ENCODE data around the gene CHCHD3.
A peak's percentile ranks its signal among the peaks of the same experiment; 100 is the strongest.

The CHCHD3 gene

DNA sequence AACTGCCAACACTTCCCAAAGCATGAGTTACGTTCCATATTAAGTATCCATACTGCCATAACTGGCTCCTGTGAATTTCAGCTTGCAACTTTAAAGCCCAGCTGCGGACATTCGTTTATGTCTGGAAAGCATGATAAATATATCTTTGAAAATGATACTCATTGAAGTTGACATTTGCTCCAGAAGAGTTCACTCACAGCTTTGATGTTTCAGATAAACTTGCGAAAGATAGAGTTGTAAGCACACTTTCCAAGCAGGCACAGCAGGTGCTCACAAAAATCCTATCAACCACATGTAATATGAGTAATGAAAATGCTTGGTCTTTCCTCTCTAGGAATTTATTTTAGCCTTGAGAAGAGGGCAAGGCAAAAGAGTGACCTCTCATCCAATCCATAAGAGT is 4.5 kb downstream of the CHCHD3 start:
- Mint-ChIP-seq H3K27ac (peak overlapping the region in 1 of 3 experiments; percentile 15), H3K4me1 (peaks cover 45% of the 10 kb centered on the region), H3K4me3 (peak overlapping the region in 2 of 3 experiments; percentile 5 to 56), H3K27me3 (ENCODE audit: low read depth) (no peaks in the 10 kb centered on the region), H3K9me3 (no peaks in the 10 kb centered on the region), H3K36me3 (ENCODE audit: low read depth) (peaks cover 20% of the 10 kb centered on the region)
- TF ChIP-seq, protein P1, sequence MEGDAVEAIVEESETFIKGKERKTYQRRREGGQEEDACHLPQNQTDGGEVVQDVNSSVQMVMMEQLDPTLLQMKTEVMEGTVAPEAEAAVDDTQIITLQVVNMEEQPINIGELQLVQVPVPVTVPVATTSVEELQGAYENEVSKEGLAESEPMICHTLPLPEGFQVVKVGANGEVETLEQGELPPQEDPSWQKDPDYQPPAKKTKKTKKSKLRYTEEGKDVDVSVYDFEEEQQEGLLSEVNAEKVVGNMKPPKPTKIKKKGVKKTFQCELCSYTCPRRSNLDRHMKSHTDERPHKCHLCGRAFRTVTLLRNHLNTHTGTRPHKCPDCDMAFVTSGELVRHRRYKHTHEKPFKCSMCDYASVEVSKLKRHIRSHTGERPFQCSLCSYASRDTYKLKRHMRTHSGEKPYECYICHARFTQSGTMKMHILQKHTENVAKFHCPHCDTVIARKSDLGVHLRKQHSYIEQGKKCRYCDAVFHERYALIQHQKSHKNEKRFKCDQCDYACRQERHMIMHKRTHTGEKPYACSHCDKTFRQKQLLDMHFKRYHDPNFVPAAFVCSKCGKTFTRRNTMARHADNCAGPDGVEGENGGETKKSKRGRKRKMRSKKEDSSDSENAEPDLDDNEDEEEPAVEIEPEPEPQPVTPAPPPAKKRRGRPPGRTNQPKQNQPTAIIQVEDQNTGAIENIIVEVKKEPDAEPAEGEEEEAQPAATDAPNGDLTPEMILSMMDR (IDR thresholded peaks at IDR 0.05; ENCODE audit: unreplicated experiment in 3 of 3), result no peak

DNA sequence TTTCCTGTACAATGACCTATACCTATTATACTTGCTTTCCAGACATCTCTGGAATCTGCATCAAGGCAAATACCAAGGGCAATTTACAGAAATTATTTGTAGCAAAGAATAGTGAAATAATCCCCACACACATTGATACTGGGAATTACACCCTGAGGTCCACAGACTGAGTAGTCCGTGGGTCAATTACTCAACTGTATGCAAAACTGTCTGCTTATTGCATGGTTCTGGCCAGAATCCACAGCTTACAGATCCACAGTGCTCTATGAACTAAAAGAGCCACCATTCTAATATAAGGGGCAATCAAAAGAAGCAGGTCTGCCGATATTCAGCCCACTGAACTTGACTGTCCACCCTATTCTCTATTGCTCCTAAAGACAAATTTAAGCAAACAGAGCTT is 5.7 kb downstream of the CHCHD3 start:
- Mint-ChIP-seq H3K27ac (no peak overlapping the region), H3K27me3 (ENCODE audit: low read depth) (no peaks in the 10 kb centered on the region), H3K36me3 (ENCODE audit: low read depth) (peaks cover 27% of the 10 kb centered on the region), H3K4me3 (peak overlapping the region in 1 of 3 experiments; percentile 19), H3K4me1 (peaks cover 40% of the 10 kb centered on the region), H3K9me3 (no peaks in the 10 kb centered on the region)
- TF ChIP-seq, protein P1 (IDR thresholded peaks at IDR 0.05; ENCODE audit: unreplicated experiment in 3 of 3), result no peak

DNA sequence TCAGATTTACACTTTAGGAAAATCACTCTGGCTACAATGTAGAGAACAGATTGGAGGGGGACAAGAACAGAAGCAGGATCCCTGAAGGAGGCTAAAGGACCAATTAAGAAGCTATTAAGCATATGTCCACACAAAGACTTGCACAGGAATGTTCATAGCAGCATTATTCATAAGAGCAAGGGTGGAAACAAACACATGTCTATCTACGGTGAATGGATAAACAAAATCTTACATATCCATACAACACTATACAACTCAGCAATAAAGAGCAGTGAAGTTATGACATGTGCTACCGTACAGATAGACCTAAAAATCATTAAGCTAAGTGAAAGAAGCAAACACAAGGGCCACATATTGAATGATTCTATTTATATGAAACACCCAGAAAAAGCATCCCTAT is 10.4 kb downstream of the CHCHD3 start:
- Mint-ChIP-seq H3K27me3 (ENCODE audit: low read depth) (no peaks in the 10 kb centered on the region), H3K9me3 (no peaks in the 10 kb centered on the region), H3K27ac (no peak overlapping the region), H3K4me3 (no peak overlapping the region), H3K36me3 (ENCODE audit: low read depth) (peaks cover 43% of the 10 kb centered on the region), H3K4me1 (peaks cover 13% of the 10 kb centered on the region)
- TF ChIP-seq, protein P1 (IDR thresholded peaks at IDR 0.05; ENCODE audit: unreplicated experiment in 3 of 3), result no peak

DNA sequence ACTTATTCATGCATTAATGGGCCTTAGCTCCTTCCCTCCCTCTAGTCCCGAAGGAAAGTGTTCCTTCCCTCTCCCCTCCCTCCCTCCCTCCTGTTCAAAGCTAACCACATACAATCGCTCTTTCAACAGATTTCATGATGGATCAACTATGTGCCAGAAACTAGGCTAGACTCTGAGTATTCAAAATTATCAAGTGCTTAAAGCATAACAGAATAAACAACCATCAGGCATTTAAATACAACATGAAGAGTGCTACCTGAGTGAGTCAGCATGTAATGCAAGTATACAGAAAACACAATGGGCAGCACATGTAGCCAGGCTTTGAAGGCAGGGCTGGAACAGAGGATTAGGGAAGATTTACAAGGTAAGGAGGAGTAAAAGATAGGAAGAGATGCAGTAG is 11.3 kb downstream of the CHCHD3 start:
- peaks cover 45% of the 10 kb centered on the region for H3K36me3 Mint-ChIP-seq (ENCODE audit: low read depth)
- H3K27me3 Mint-ChIP-seq (ENCODE audit: low read depth), result no peaks in the 10 kb centered on the region
- no peak overlapping the region for H3K4me3 Mint-ChIP-seq
- TF ChIP-seq, protein P1 (IDR thresholded peaks at IDR 0.05; ENCODE audit: unreplicated experiment in 3 of 3), result no peak
- no peaks in the 10 kb centered on the region for H3K9me3 Mint-ChIP-seq
- no peak overlapping the region for H3K27ac Mint-ChIP-seq
- peaks cover 9% of the 10 kb centered on the region for H3K4me1 Mint-ChIP-seq

DNA sequence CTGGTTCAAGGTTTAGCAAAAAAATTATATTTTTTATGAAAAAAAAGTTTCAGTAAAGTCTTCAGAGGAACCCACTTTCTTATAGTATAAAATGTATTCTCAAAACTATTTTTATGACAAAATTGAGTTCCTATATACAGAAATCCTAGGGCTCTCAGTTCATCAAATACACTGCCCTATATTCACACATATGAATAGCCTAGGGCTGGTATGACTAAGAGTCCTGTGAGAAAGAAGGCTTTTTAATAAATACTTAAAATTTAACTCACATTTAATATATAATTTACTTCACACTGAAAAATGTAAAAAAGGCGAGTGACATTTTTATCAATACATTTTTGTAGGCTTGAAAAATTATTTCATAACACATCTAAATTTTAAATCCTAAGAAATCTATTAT is 16.6 kb downstream of the CHCHD3 start:
- no peaks in the 10 kb centered on the region for H3K4me1 Mint-ChIP-seq
- no peaks in the 10 kb centered on the region for H3K9me3 Mint-ChIP-seq
- H3K36me3 Mint-ChIP-seq (ENCODE audit: low read depth), result peaks cover 24% of the 10 kb centered on the region
- H3K4me3 Mint-ChIP-seq, result no peak overlapping the region
- H3K27me3 Mint-ChIP-seq (ENCODE audit: low read depth), result no peaks in the 10 kb centered on the region
- TF ChIP-seq, protein P1 (IDR thresholded peaks at IDR 0.05; ENCODE audit: unreplicated experiment in 3 of 3), result no peak
- no peak overlapping the region for H3K27ac Mint-ChIP-seq

DNA sequence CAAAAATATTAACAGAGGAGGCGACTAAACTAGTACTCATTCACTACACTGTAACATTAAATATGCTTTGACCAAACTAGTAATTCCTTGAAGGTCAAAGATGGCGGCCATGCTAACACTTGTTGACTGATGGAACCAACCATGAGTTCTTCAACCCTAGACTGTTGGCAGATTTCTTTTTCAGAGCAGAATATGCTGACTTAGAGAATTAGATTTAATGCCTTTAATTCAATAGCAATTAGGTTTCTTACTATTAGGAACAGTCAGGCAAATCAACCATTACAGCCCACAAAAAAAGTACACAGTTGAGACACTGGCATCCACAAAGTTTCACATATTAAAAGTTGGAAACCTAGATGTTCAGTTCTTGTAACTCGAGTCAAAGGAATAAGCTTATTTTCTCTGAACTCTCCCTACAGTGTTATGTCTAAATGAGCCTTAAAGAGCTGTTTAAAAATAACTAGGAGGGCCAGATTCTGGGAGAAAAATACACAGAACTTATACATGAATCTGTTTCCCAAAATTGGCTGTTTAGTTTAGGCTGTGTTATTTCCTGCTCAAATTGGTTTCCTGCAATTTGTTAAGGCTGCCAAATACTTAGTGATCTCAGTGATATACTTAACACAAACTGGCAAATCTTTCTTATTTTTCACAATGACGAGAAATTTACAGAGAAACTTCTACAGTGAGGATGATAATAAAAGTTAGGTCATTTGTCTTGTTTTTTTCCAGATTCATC is 17.6 kb downstream of the CHCHD3 start:
- Mint-ChIP-seq H3K27ac (no peak overlapping the region), H3K9me3 (no peaks in the 10 kb centered on the region), H3K4me3 (no peak overlapping the region), H3K27me3 (ENCODE audit: low read depth) (no peaks in the 10 kb centered on the region), H3K4me1 (no peaks in the 10 kb centered on the region), H3K36me3 (ENCODE audit: low read depth) (peaks cover 30% of the 10 kb centered on the region)
- TF ChIP-seq, protein P1 (IDR thresholded peaks at IDR 0.05; ENCODE audit: unreplicated experiment in 3 of 3), result no peak

Data from nephron (organoid).